NCI-H2107 treated with DMSO at 0.1 percent for 48 hours (cell line): ENCODE measurements around the gene NXN.
"Not testable (repeated sequence)": the region's sequence is repeated elsewhere in the genome, so short reads cannot be mapped to it uniquely, and the experiment has no call there.

Experiments used
- DNase-seq: peaks from one replicate; lab custom pipeline; 2025; ENCODE audit not compliant: unreplicated experiment; lab: John Stamatoyannopoulos, UW

NXN gene

DNA sequence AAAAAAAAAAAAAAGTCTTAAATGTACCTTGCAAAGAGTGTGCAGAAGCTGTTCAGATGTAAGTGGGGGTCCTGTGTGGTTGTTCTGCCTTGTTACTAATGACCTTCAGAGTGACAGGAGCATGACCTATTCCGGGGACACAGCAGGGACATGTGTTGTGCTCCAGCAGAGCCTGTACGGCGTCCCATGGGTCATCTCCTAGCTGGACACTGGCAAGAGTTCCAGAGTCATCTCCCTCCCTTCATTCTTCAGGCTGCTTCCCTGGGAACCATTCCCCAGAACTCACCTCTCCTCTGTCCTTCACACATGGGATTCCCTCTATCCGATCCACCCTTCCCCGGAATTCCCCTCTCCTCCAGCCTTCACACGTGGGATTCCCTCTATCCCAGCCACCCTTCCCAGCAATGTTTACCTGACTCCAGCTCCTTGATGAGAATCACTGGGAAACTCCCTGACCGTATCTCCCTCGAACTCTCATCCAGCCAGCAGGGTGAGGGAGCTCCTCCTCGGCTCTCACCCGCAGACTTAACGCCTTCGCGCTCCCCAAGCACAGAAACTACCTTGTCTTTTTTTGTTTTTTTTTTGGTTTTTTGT lies 111.6 kb downstream of the NXN start:
- no peak for DNase-seq

GRCh38 chr17:867238-867637 lies 112.3 kb downstream of the NXN start:
- DNase-seq: not testable (repeated sequence)

DNA sequence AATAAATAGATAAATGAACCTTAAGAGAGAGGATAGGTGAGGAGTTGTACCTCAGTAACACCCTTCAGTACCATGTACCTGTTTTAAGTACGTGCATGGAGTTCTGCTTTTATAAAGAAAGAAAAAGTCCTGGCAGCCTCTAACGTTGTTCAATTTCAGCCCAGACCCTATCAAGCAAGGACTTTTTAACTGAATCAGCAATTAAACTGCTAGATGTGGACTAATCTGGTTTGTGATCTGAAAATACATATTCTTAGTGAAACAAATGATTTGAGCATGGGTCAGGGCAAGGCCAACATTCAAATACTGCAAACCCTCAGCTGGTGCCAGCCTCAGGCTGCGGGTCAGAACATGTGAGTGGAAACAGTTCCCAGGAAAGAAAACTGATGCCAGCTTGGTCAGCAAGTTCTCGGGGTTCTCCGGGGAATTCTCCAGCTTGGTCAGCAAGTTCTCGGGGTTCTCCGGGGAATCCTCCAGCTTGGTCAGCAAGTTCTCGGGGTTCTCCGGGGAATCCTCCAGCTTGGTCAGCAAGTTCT lies 112.9 kb downstream of the NXN start:
- DNase-seq: no peak

DNA sequence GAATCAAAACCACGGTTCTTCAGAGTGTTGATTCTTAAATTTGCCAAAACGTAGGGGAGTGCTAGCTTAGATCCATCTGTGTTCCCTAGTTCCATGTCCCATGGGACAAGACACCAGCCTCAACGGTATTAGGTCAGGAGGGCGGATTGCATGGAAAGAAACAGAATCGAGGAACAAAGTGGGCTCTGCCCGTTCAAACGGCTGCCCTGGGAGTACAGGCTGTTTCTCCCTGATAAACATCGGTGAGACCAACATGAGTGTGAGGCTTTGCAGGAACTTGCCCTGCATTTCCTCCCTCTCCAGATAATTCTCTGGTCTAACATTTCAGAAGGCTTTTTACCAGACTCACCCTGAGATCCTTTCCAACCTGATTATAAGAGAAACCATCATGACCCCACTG lies 115.3 kb downstream of the NXN start:
- DNase-seq: no peak

DNA sequence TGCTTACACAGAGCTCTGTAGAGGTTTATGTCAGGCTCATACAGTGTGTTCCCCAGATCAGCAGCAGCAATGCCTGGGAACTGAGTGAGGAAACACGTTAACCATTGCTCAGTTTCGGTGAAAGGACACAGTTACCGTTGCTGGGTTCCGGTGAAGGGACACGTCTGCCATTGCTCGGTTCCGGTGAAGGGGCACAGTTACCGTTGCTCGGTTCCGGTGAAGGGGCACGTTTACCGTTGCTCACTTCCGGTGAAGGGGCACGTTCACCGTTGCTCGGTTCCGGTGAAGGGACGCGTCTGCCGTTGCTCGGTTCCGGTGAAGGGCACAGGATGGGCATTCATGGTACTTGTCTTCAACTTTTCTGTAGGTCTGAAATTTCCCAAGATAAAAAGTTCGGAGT lies 115.7 kb downstream of the NXN start:
- no peak for DNase-seq

DNA sequence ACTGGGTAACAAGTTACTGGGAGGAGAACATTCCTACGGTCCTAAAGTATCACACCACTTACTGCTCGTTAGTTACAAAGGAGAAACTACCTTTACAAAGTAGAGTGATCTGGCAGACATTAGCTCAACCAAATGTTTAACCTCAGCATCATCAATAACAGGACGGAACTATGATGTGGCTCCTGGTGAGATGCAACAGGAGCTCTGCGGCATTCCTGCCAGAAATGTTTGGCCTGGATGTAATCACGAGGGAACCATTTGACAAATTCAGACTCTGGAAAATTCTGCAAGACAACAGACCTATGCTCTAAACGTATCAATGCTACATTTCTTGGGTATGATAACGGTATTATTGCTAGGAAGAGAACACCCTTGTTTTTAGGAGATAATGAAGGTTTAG lies 117.0 kb downstream of the NXN start:
- DNase-seq: no peak

GRCh38 chr17:861364-861763 lies 118.2 kb downstream of the NXN start:
- no peak for DNase-seq

DNA sequence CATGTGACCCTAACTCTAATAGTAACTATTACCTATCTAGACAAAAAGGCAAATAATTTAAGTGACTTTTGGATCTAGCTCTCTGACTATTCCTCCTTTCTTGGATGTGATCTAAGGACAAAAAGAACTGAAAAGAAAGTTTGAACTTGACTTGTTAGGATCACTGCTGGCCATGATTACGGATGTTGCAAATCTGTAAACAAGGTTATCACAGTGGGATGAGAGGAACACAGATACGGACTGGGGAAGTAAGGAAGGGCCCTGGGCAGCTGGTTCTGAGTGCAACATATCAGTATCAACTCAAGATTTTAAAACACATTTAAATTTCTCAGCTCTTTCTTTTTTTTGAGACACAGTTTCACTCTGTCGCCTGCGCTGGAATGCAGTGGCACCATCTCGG lies 118.8 kb downstream of the NXN start:
- no peak for DNase-seq

DNA sequence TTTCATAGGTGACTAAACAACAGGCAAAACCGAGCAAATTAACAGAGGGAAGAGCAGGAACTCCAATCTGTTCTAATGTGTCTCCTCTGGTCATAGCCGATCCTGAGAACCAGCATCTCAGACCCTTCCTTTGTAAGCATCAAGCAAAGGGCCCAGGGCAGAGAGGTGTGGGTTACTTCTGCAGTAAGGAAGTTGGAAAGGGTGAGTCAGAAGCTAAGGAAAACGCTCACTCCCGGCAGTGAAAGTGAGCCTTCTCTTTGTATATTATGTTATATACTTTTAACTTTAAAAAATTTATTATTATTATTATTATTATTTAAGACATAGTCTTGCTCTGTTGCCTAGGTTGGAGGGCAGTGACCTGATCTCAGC lies 119.8 kb downstream of the NXN start:
- no peak for DNase-seq

- no peak for DNase-seq
These were observed 120.3 kb downstream of the NXN start for GRCh38 chr17:859061-859823.

- DNase-seq: no peak
These were observed 123.4 kb downstream of the NXN start for GRCh38 chr17:856149-856548.

GRCh38 chr17:855569-855968 lies 124.0 kb downstream of the NXN start:
- no peak for DNase-seq

DNA sequence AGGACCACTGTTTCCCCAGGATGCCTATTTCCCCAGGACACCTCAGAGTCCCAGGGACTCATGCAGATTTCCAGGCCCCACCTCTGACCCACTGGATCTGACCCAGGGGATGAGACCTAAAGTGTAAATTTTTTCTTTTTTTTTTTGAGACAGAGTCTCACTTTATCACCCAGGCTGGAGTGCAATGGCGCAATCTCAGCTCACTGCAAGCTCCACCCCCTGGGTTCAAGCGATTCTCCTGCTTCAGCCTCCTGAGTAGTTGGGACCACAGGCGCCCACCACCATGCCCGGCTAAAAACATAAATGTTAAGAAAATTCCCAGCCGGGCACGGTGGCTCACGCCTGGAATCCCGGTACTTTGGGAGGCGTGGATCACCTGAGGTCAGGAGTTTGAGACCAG lies 126.7 kb downstream of the NXN start:
- not testable (repeated sequence) for DNase-seq

DNA sequence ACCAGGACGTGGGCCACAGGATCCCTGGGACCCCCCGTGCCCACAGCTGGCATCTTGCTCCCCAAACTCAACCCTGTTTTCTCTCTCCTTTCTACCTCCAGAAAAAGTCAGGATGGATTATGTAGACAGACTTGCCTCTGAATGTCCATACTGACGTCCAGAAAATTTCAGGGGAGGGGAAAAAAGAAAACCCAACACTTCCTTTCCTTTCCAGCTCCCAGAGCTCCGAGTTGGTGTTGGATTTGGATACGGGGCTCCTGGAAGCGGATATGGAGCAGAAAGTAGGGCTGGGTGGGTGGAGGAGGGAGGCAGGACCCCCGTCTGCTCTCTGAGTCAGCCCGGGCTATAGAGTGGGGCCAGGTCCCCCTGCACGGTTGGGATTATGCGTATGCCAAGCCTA lies 127.2 kb downstream of the NXN start:
- DNase-seq: no peak

- DNase-seq: no peak
These were observed 127.7 kb downstream of the NXN start for GRCh38 chr17:851924-852323.

DNA sequence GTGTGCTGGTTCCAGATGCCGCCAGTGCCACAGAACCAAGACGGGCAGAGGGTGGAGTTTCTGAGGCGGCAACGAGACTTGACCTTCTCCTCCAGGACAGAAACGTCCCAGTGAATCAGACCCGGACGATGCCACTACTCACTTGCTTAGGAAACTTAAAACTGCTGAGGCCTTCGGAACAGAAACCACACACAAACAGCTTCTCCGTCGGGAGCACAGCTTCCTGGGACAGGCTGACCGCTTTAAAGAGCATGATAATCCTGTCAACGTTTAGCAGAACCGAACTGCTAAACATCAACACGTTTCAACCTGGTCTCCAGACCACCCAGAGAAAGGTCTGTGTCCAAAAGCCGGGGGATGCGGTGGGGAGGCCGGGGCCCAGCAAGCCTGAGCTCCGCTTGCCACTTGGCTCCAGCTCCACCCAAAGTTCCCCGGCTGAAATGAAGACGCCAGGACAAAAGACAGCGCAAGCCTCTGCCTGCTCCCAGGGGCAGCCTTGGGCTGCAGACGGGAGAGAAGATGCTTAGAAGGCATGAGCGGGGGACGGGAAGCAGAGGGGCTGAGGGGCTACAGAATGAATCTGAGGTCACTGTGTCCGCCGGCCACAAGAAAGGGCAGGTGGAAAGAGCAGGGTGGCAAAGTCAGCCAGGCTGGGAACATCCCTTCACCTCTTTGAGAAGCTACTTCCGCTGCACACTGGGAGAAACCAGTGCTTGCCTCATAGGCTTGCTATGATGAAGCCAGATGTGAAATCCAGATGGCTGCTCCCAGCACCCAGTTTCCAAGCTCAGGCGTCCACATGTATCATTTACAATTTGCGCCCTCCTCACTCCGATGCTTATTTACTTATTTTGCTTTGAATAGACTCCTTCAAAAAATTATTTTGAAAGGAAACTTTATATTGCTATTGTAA lies 128.5 kb downstream of the NXN start:
- DNase-seq: peak; percentile 52

DNA sequence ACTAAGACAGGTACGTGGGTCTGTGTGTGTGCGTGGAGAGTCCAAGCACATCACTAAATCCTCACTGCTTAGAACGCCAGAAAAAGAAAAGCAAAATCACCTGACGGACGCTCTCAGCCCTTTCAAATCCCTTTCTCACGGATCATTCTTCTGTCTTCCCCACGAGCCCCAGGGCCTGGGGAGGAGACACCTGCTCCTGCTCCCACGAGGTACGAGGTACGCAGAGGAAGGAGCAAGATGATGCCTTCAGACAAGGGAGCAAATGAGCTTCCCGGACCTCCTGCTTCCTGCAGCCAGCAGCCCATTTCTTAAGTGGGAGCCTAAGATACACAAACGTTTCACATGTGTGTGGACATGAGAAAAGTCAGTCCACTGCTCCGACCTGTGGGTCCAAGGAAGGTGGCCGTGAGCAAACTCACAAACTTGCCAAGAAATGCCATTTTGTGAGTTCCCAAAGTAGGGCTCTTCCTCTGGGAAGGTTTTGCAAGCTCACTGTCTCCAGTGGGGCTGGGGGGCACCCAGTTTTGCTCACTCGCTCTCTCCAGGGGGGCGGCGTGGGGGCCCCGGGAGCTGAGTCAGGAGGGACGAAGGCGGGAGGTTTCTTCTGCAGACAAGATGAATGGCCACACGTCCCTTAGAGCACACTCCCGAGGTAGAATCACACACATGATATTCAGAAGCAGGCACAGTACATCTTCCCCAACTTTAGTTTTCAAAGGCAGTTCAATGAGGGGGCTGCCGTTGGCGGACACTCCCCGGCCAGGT lies 129.3 kb downstream of the NXN start:
- DNase-seq: no peak

DNA sequence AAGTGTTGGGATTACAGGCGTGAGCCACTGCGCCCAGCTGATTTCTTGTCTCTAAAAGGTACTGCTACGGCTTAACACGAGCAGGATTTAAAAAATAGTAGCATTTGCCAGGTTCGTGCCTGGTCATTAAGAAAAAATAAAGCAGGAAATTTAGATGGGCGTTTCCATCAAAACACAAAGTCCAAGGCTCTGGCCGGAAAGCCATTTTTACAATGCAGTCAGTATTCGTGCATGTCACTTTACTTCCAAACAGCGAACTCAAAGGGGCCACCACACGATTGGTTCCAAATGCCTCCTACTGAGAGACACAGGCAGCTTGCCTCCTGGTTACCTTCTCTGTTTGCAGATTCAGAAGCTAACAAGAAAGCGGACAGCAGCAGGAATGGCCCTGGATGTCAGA lies 131.2 kb downstream of the NXN start:
- no peak for DNase-seq

DNA sequence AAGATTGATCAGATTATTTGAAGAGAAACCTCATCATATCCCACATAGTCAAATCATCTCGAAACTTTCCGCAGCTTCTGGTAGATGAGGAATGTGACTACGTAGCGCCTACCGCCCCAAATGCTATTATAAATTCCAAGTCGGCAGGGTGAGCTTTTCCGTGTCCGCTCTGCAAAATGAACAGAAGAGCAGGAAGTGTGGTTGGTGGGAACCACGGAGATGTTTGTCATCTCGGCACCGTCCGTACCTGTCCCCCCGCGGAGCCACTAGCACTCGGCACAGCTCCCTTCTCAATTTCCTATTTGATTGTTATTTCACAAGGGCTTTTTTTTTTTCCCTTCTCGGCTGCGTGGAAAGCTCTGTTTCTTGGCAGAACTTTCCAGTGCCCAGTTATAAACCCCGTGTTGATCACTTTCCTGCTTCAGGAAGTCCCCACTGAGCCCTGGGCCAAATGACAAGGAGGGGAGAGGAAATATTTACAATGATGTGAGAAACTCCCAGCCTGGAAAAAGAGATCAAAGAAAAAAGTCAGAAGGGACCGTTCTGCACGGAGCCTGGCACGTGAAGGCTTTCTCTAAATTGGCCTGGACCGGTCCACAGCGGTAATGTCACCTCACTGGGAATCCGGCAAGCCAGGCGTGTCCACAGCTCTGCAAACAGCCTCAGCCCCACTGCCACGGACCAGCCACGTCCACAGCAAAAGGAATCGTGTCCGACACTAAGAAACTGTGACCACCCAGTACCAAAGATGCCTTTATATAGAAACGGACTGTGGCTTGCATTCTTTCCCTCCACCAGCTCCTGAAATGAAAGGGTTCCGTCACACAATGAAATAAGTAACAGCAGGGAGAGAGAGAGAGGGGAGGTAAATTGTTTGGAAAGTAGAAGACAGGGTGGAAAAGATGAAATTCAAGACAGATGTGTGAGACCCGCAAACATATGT lies 132.4 kb downstream of the NXN start:
- DNase-seq: no peak

GRCh38 chr17:841313-841712 lies 138.3 kb downstream of the NXN start:
- no peak for DNase-seq
